ENCODE measurements around the gene ABHD12B. TPM values are rescaled to one million over a fixed set of nuclear protein-coding genes. Genes with fewer than 3 reads are reported as not detected.

The ABHD12B gene
- total RNA-seq, 1 experiment from 2014 or later, result 51.0 TPM

- Histone ChIP-seq H4K91ac (ENCODE audit: insufficient read length, low read depth, low read length) (no peak overlapping the region), H3T11ph (ENCODE audit: low read length) (no peak overlapping the region)
- H3K27ac Mint-ChIP-seq, result no peak overlapping the region
Measured at GRCh38 chr14:50947446-50947845, 75.6 kb downstream of the ABHD12B start.

More at GRCh38 chr14:50947446-50947845, 75.6 kb downstream of the ABHD12B start:
- Histone ChIP-seq H3K27me3 (ENCODE audit: insufficient read depth, low read length) (no peaks in the 10 kb centered on the region), H3K23ac (ENCODE audit: insufficient read length, low read depth, low read length) (no peak overlapping the region), H4K5ac (ENCODE audit: insufficient read length, low read depth, low read length) (no peak overlapping the region), H3K27ac (ENCODE audit: insufficient read length, low read depth, low read length) (no peak overlapping the region), H2BK12ac (ENCODE audit: insufficient read length, low read depth, low read length) (no peak overlapping the region), H3K9ac (ENCODE audit: extremely low read depth, insufficient read length, low read length) (no peak overlapping the region), H2AK5ac (ENCODE audit: insufficient read length, low read length) (no peak overlapping the region), H3K18ac (ENCODE audit: insufficient read length, low read depth, low read length) (no peak overlapping the region), H4K8ac (replicated peaks; ENCODE audit: insufficient read length, low read depth, low read length) (no peak overlapping the region), H2BK5ac (ENCODE audit: insufficient read length, low read length) (no peak overlapping the region), H3K23me2 (ENCODE audit: insufficient read length, low read depth, low read length, poor library complexity, severe bottlenecking) (peaks cover 16% of the 10 kb centered on the region), H2BK15ac (ENCODE audit: low read depth, low read length) (no peak overlapping the region), H3K4me1 (ENCODE audit: insufficient read depth, low read length) (peaks cover 3% of the 10 kb centered on the region; the same call in 1 of the 2 replicates), H4K20me1 (ENCODE audit: control insufficient read depth, insufficient read depth, insufficient read length) (no peaks in the 10 kb centered on the region), H3K9me3 (ENCODE audit: control insufficient read depth, low read depth, low read length) (no peaks in the 10 kb centered on the region), H3K4ac (ENCODE audit: low read depth, low read length) (no peak overlapping the region), H2BK120ac (ENCODE audit: low read depth, low read length, poor library complexity, severe bottlenecking) (no peak overlapping the region), H2BK20ac (ENCODE audit: low read depth, low read length, poor library complexity, severe bottlenecking) (no peak overlapping the region), H3K79me2 (ENCODE audit: insufficient read depth, low read length) (no peaks in the 10 kb centered on the region), H3K56ac (ENCODE audit: insufficient read length, low read depth, low read length) (no peak overlapping the region), H2AFZ (ENCODE audit: low read length) (no peak overlapping the region), H3K79me1 (ENCODE audit: insufficient read depth, low read depth, low read length, poor library complexity, severe bottlenecking) (no peaks in the 10 kb centered on the region), H3K4me2 (ENCODE audit: insufficient read depth, insufficient read length, low read length) (no peak overlapping the region), H3K14ac (ENCODE audit: insufficient read depth, low read length) (no peak overlapping the region)
- DNase-seq, result no peak
- H3K9me3 Mint-ChIP-seq, result peaks cover 3 to 5% of the 10 kb centered on the region in 2 experiments; a peak in 3 of 5 replicates
- H3K4me1 Mint-ChIP-seq, result peaks cover 14 to 17% of the 10 kb centered on the region in 2 experiments
- H3K27me3 Mint-ChIP-seq (ENCODE audit: low read depth), result peaks cover 9% of the 10 kb centered on the region
- no peak overlapping the region for H3K4me3 Mint-ChIP-seq
- WGBS (ENCODE audit: extremely low coverage, insufficient read length, low lambda C conversion rate), result no CpG with 5 or more reads among the region's 4 CpGs
- H3K36me3 Mint-ChIP-seq (ENCODE audit: insufficient read depth in 1 of 3, low read depth in 3 of 3), result peaks cover 0 to 2% (median 0%) of the 10 kb centered on the region in 3 experiments; a peak in 2 of 7 replicates
- TF ChIP-seq, protein P1, sequence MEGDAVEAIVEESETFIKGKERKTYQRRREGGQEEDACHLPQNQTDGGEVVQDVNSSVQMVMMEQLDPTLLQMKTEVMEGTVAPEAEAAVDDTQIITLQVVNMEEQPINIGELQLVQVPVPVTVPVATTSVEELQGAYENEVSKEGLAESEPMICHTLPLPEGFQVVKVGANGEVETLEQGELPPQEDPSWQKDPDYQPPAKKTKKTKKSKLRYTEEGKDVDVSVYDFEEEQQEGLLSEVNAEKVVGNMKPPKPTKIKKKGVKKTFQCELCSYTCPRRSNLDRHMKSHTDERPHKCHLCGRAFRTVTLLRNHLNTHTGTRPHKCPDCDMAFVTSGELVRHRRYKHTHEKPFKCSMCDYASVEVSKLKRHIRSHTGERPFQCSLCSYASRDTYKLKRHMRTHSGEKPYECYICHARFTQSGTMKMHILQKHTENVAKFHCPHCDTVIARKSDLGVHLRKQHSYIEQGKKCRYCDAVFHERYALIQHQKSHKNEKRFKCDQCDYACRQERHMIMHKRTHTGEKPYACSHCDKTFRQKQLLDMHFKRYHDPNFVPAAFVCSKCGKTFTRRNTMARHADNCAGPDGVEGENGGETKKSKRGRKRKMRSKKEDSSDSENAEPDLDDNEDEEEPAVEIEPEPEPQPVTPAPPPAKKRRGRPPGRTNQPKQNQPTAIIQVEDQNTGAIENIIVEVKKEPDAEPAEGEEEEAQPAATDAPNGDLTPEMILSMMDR (conservative IDR thresholded peaks at IDR 0.05), result no peak

All from H9 (cell line).